Lower lobe of right lung (tissue), 2 donors: ENCODE results near the gene MSI2. TPM values are rescaled to one million over a fixed set of nuclear protein-coding genes. Genes with fewer than 3 reads are reported as not detected.
"Not testable (repeated sequence)": the region's sequence is repeated elsewhere in the genome, so short reads cannot be mapped to it uniquely, and the experiment has no call there.

Experiments
- ATAC-seq, 2 donors: fragments of 200-7000 bp; cut with Tn5 transposase; one replicate each; pipeline ENCODE4 v1.9.1; 2020 to 2022; ENCODE audit warnings: mild to moderate bottlenecking in 2 of 2, moderate library complexity in 2 of 2
- DNase-seq: peaks from one replicate; pipeline ENCODE4 v3.0.0-alpha.2; 2020
- H3K27ac ChIP-seq: fragments of 200-600 bp; one replicate; pipeline ENCODE4 v1.8.0; 2022
- H3K27me3 ChIP-seq: fragments of 200-600 bp; one replicate; pipeline ENCODE4 v1.8.0; 2022; ENCODE audit warnings: low read depth
- H3K36me3 ChIP-seq: fragments of 200-600 bp; one replicate; pipeline ENCODE4 v1.8.0; 2022; ENCODE audit warnings: mild to moderate bottlenecking
- H3K4me1 ChIP-seq: fragments of 200-600 bp; one replicate; pipeline ENCODE4 v1.8.0; 2022
- H3K4me3 ChIP-seq: fragments of 200-600 bp; one replicate; pipeline ENCODE4 v1.8.0; 2022; ENCODE audit warnings: mild to moderate bottlenecking
- H3K9me3 ChIP-seq: fragments of 200-600 bp; one replicate; pipeline ENCODE4 v1.8.0; 2022
- intact Hi-C: fragments of 100-400 bp; cut with DNase I; formaldehyde crosslinking; loops from one replicate; pipeline ENCODE4 v1.11.0; 2022
- total RNA-seq: library from RNA; stranded (reverse); fragmentation: NEBNext Ultra II Directional; extraction: Animal tissue kit (Norgen Biotek cat#: 25700); gene quantifications from one replicate; pipeline ENCODE4 v1.2.1, GENCODE V29; 2021
- TF ChIP-seq, protein P1 (sequence below): fragments of 200-600 bp; IDR thresholded peaks from one replicate; pipeline ENCODE4 v1.8.0; 2022; ENCODE audit warnings: antibody characterized with exemption, mild to moderate bottlenecking
- donor health status: DM: no; HTN: yes; CAD: no; lungs with severe emphysema.

MSI2 gene
- total RNA-seq, 1 donor from 2014 or later, result 43.9 TPM

DNA sequence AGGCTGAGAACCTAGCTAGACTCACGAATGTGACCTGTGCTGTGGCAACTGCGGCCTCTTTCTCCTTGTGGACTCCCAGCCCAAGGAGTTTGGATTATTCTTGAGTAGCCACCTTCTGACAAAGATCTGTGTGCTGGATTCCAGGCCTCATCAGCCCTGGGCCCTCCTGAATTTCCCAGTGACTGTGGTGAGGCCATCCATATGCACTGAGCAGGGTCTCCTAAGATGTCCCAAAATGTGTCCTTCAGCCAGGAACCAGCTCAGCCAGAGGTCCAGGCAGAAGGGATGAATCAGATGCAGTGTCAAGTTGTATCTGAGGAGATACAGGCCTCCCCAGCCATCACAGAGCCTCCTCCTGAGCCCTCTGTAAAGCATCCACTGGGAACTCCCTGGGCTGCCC, 364.3 kb downstream of the MSI2 start:
- DNase-seq (no peak), ATAC-seq (no peak)
- H3K27ac ChIP-seq, result no peak overlapping the region
- H3K36me3 ChIP-seq, result no peaks in the 10 kb centered on the region
- intact Hi-C loops, result no loop called here
- H3K4me1 ChIP-seq, result peaks cover 12% of the 10 kb centered on the region
- no peaks in the 10 kb centered on the region for H3K9me3 ChIP-seq
- no peaks in the 10 kb centered on the region for H3K27me3 ChIP-seq
- TF ChIP-seq, protein P1, sequence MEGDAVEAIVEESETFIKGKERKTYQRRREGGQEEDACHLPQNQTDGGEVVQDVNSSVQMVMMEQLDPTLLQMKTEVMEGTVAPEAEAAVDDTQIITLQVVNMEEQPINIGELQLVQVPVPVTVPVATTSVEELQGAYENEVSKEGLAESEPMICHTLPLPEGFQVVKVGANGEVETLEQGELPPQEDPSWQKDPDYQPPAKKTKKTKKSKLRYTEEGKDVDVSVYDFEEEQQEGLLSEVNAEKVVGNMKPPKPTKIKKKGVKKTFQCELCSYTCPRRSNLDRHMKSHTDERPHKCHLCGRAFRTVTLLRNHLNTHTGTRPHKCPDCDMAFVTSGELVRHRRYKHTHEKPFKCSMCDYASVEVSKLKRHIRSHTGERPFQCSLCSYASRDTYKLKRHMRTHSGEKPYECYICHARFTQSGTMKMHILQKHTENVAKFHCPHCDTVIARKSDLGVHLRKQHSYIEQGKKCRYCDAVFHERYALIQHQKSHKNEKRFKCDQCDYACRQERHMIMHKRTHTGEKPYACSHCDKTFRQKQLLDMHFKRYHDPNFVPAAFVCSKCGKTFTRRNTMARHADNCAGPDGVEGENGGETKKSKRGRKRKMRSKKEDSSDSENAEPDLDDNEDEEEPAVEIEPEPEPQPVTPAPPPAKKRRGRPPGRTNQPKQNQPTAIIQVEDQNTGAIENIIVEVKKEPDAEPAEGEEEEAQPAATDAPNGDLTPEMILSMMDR, result no peak
- H3K4me3 ChIP-seq, result no peak overlapping the region

DNA sequence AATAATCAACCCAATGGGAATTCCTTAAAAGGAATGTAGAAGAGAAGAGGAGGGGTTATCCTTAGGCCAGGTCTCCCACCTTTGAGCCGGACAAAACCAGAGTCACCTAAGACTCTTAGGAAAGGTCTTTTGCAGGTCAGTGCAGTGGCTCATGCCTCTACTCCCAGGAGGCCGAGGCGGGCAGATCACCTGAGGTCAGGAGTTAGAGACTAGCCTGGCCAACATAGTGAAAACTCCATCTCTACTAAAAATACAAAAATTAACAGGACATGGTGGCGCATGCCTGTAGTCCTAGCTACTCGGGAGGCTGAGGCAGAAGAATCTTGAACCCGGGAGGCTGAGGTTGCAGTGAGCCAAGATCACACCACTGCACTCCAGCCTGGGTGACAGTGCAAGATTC, 365.5 kb downstream of the MSI2 start:
- intact Hi-C loops, DNase-seq: not testable (repeated sequence)
- H3K27ac ChIP-seq, result peak overlapping the region; percentile 4

DNA sequence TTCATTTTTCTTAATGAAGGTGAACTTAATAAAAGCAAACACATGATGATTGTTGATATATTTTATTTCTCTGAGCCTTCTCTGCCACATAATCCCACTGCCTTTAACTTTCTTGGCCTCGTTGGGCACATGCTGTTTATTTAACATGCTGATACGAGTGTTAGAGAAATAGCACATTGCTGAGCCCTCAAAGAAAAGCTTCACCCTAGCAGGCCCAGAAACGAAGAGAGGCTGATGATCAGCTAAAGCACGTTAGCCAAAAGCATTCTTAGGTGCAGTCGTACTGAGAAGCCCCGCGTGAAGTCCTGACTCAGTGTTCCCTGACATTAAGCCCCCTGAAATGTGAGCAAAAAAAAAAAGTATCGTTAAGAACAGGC, 366.0 kb downstream of the MSI2 start:
- TF ChIP-seq, protein P1, result no peak
- DNase-seq, result no peak
- Histone ChIP-seq H3K9me3 (no peaks in the 10 kb centered on the region), H3K27ac (peak overlapping the region; percentile 4), H3K27me3 (no peaks in the 10 kb centered on the region), H3K36me3 (no peaks in the 10 kb centered on the region), H3K4me1 (peaks cover 12% of the 10 kb centered on the region), H3K4me3 (no peak overlapping the region)
- no peak for ATAC-seq
- intact Hi-C loops, result no loop called here

More for the DNA sequence above, 365.5 kb downstream of the MSI2 start:
- H3K9me3 ChIP-seq, H3K36me3 ChIP-seq, H3K4me3 ChIP-seq, ATAC-seq, H3K27me3 ChIP-seq: not testable (repeated sequence)
- H3K4me1 ChIP-seq, result peaks cover 12% of the 10 kb centered on the region

DNA sequence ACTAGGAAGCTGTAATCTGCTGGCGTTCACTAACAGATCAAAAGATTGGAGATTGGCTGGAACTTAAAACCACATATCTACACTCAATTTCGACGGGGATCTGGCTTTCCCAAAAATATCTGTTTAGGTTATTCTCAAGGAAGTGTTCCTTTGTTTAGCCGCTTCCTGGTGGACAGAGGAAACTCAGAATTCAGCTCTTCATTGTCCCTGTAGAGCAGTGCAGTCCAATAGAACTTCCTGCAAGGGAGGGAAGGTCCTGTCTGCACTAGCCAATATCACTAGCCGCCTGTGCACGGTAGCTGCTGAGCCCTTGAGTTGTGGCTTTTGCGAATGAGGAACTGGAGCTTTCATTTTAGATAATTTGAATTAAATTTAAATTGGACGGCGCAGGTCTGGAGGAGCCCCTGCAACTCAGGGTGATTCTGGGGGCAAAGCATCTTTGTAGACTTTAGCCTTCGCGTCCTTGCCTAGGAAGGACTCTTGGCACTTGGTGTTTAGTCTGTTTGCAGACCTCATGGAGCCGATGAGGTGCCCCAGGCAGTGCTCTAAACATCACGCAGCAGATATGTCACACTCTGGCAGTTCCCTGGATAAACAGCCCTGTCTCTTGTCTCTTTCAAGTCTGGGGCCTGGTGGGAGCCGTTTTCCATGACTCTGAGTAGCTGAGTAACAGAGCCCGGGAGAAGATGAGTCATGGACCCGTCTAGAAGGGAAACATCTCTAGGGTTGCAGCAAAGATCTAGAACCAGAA, 366.5 kb downstream of the MSI2 start:
- intact Hi-C loops, result no loop called here
- ATAC-seq (peak; percentile 41 to 63), DNase-seq (no peak)
- Histone ChIP-seq H3K27ac (peak overlapping the region; percentile 4), H3K9me3 (no peaks in the 10 kb centered on the region), H3K4me1 (peaks cover 12% of the 10 kb centered on the region), H3K36me3 (no peaks in the 10 kb centered on the region), H3K4me3 (no peak overlapping the region), H3K27me3 (no peaks in the 10 kb centered on the region)
- TF ChIP-seq, protein P1, result no peak

DNA sequence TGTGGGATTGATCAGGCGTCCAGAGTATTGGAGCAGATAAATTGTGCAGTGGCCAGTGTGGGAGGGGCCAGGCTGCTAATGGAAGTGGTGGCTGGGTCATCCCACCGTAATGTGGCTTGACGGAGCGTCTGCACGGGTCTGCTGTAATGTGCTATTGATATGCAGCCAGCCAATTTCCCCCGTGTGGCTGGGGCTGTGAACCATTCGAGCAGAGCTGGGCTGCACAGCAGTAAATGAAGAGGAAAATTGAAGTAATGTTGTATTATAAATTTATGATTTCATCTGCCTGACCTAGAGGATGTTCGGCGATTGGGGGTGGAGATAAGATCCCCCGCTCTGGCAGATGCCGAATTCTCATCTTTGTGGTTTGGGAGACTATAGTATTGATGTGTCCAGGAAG, 367.3 kb downstream of the MSI2 start:
- intact Hi-C loops, result no loop called here
- Histone ChIP-seq H3K27ac (peak overlapping the region; percentile 4), H3K4me3 (no peak overlapping the region), H3K27me3 (no peaks in the 10 kb centered on the region), H3K9me3 (no peaks in the 10 kb centered on the region), H3K4me1 (peaks cover 12% of the 10 kb centered on the region), H3K36me3 (no peaks in the 10 kb centered on the region)
- TF ChIP-seq, protein P1, result no peak
- DNase-seq (no peak), ATAC-seq (no peak)

DNA sequence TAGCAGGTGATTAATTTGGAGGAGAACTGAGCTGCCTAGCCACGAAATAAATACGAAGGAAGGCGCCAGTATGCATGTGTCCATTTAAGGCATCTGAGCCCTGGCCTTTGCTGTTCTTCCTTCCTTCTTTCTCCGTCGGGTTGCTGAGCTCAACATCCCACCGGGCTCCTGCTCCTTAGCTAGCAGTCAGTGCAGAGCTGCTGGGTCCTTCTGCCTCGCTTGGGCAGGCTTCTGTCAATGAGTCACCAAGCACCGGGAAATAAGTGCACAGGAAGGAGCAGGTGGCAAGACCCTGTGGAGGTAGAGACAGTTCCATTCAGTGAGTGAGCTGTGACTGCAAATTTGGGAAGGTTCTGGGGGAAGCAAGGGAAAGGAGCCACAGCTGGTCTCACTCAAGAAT, 368.1 kb downstream of the MSI2 start:
- Histone ChIP-seq H3K27me3 (no peaks in the 10 kb centered on the region), H3K9me3 (no peaks in the 10 kb centered on the region), H3K27ac (no peak overlapping the region), H3K4me3 (no peak overlapping the region), H3K36me3 (no peaks in the 10 kb centered on the region), H3K4me1 (peaks cover 12% of the 10 kb centered on the region)
- TF ChIP-seq, protein P1, result no peak
- DNase-seq (no peak), ATAC-seq (no peak)
- intact Hi-C loops, result no loop called here
